Thyroid gland (tissue), 4 donors: ENCODE data around the gene MYCT1. TPM values are rescaled to one million over a fixed set of nuclear protein-coding genes. Genes with fewer than 3 reads are reported as not detected.
"Not testable (repeated sequence)": the region's sequence is repeated elsewhere in the genome, so short reads cannot be mapped to it uniquely, and the experiment has no call there.

Source experiments
- DNase-seq, 2 donors: peaks; one replicate each; pipeline ENCODE4 v3.0.0-alpha.2; 2019
- H3K27ac ChIP-seq, 3 donors: fragments of 200-600 bp; sonication (generic); 1 replicate in 2 of 3; 2 replicates in 1 of 3; pipeline ENCODE4 v1.5.1; 2016 to 2019; ENCODE audit warnings: mild to moderate bottlenecking in 1 of 3, moderate library complexity in 1 of 3
- H3K27me3 ChIP-seq: fragments of 200-600 bp; sonication (generic); one replicate; pipeline ENCODE4 v1.5.1; 2019
- H3K36me3 ChIP-seq, 2 donors: fragments of 200-600 bp; sonication (generic); one replicate each; pipeline ENCODE4 v1.5.1; 2016 to 2019
- H3K4me1 ChIP-seq, 2 donors: fragments of 200-600 bp; sonication (generic); one replicate each; pipeline ENCODE4 v1.5.1; 2017 to 2019
- H3K4me3 ChIP-seq, 3 donors: fragments of 200-600 bp; sonication (generic); replicated peaks in 1 of 3; 1 replicate in 2 of 3; 2 replicates in 1 of 3; pipeline ENCODE4 v1.5.1; 2016; ENCODE audit warnings: mild to moderate bottlenecking in 1 of 3
- H3K9me3 ChIP-seq: fragments of 200-600 bp; sonication (generic); one replicate; pipeline ENCODE4 v1.5.1; 2017
- POLR2A ChIP-seq, 2 donors: fragments of 450-650 bp; IDR thresholded peaks; one replicate each; pipeline ENCODE4 v1.6.1; 2017; ENCODE audit warnings: antibody characterized with exemption in 2 of 2, mild to moderate bottlenecking in 2 of 2, moderate library complexity in 1 of 2
- WGBS, 2 donors: methylation state at CpG; one replicate each; pipeline ENCODE4 v1.1.5; 2017; 5-methylcytosine and 5-hydroxymethylcytosine counted together
- intact Hi-C: fragments of 100-400 bp; cut with DNase I; formaldehyde crosslinking; loops from one replicate; pipeline ENCODE4 v1.15.1; 2023
- total RNA-seq, 4 donors: library from RNA; depleted of rRNA; stranded (reverse); fragments of >200 nt; gene quantifications; one replicate each; pipeline ENCODE4 v1.2.3, GENCODE V29; 2016
- TF ChIP-seq, protein P1 (sequence below), 6 experiments: fragments of 200-600 bp in 3 of 6; fragments of 450-650 bp in 3 of 6; sonication (generic) in 3 of 6; IDR thresholded peaks; one replicate each; pipeline ENCODE4 v1.5.1; 2016 to 2019; ENCODE audit warnings: antibody characterized with exemption in 6 of 6, mild to moderate bottlenecking in 2 of 6, inconsistent platforms in 1 of 6, moderate library complexity in 1 of 6

MYCT1 gene
- total RNA-seq, 4 donors from 2014 or later, result 12.0 to 26.2 (median 17.5) TPM

DNA sequence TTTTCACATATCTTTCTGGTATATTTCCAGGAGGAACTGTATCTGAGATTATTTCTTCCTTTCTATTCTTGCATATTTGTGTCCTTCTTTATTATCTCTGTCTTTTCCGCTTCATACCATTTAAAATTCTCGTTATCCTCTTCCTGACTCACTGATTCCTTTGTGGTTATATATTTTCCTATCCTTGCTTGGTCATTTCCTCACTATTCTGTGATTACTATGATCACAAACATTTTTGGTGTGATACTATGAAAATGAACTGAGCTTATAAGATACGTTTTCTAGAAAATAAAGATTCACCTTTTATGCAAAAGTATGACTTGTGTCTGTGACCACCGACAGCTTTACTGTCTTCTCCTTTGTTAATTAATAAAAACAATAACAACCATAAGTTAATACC is 26.5 kb upstream of the MYCT1 start:
- intact Hi-C loops, result no loop called here
- TF ChIP-seq, protein P1, sequence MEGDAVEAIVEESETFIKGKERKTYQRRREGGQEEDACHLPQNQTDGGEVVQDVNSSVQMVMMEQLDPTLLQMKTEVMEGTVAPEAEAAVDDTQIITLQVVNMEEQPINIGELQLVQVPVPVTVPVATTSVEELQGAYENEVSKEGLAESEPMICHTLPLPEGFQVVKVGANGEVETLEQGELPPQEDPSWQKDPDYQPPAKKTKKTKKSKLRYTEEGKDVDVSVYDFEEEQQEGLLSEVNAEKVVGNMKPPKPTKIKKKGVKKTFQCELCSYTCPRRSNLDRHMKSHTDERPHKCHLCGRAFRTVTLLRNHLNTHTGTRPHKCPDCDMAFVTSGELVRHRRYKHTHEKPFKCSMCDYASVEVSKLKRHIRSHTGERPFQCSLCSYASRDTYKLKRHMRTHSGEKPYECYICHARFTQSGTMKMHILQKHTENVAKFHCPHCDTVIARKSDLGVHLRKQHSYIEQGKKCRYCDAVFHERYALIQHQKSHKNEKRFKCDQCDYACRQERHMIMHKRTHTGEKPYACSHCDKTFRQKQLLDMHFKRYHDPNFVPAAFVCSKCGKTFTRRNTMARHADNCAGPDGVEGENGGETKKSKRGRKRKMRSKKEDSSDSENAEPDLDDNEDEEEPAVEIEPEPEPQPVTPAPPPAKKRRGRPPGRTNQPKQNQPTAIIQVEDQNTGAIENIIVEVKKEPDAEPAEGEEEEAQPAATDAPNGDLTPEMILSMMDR (IDR thresholded peaks at IDR 0.05), result no peak
- TF ChIP-seq POLR2A (IDR thresholded peaks at IDR 0.05), result no peak
- Histone ChIP-seq H3K9me3 (no peaks in the 10 kb centered on the region), H3K4me1 (no peaks in the 10 kb centered on the region), H3K27me3 (no peaks in the 10 kb centered on the region), H3K27ac (no peak overlapping the region), H3K4me3 (no peak overlapping the region), H3K36me3 (no peaks in the 10 kb centered on the region)
- no peak for DNase-seq
- 61 to 68% methylated on average over 4 of the region's 4 CpGs for WGBS, 2 donors

DNA sequence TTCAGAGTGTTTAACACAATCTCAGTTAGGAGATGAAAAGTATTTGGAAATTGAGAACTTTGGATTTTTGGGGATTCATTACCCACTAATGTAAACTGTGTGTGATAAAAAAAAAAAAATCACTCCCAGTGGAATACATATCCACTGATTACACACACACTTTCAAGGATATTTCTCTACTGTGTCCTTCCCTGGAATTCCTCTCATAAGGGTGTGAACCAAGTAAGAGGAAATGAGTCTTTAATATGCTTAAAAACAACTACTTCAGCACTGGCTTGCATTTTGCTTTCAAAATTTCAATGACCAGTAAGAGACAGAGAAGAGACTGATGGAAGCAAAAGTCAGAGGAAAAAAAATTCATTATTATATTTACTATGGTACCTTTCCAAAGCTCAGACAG is 24.5 kb upstream of the MYCT1 start:
- no peak for DNase-seq
- Histone ChIP-seq H3K27ac (no peak overlapping the region), H3K27me3 (no peaks in the 10 kb centered on the region), H3K4me1 (no peaks in the 10 kb centered on the region), H3K36me3 (no peaks in the 10 kb centered on the region), H3K4me3 (no peak overlapping the region), H3K9me3 (no peaks in the 10 kb centered on the region)
- intact Hi-C loops, result no loop called here
- TF ChIP-seq POLR2A (IDR thresholded peaks at IDR 0.05), result no peak
- TF ChIP-seq, protein P1 (IDR thresholded peaks at IDR 0.05), result no peak

DNA sequence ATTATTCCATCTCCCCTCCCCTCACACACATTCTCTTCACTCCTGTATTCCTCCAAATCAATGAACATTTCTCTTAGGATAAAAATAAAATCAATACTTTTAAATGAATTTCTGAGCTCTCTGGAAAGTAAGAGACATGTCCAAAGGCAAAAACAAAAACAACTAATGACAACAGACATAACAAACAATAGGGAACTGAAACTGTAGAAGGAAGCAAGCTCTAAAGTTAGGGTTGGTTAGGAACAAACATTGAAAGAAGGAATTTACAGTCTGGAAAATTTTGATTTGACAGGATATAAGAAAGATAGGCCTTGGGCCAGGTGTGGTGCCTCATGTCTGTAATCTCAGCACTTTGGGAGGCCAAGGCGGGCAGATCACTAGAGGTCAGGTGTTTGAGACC is 17.5 kb upstream of the MYCT1 start:
- Histone ChIP-seq H3K9me3 (no peaks in the 10 kb centered on the region), H3K4me3 (no peak overlapping the region), H3K27ac (no peak overlapping the region), H3K4me1 (no peaks in the 10 kb centered on the region), H3K27me3 (no peaks in the 10 kb centered on the region), H3K36me3 (no peaks in the 10 kb centered on the region)
- DNase-seq, result no peak
- 90 to 94% methylated on average over 1 of the region's 1 CpG for WGBS, 2 donors
- TF ChIP-seq POLR2A (IDR thresholded peaks at IDR 0.05), result no peak
- TF ChIP-seq, protein P1 (IDR thresholded peaks at IDR 0.05), result no peak
- intact Hi-C loops, result no loop called here

DNA sequence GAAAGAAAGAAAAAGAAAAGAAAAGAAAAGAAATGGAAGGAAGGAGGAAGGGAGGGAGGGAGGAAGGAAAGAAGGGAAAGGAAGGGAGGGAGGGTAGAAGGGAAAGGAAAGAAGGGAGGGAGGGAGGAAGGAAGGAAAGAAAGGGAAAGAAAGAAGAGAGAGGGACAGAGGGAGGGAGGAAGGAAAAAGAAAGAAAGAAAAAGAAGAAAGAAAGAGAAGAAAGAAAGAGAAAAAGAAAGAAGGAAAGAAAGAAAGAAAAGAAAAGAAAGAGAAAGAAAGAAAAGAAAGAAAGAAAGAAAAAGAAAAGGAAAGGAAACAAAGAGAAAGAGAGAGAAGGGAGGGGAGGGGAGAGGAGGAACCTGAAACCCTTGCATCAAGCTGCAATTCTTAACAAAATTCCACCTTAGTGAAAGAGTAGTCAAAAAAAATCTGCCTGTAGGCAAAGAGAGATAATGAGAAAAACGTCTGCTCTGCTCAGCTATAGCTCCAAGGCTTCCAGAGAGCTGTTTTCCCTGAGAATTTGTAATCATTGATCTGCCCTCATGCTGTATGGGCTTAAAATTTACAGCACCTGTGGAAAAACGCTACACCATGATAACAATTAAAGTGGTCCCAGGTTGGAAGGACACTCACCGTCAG is 16.7 kb upstream of the MYCT1 start:
- H3K27me3 ChIP-seq, result no peaks in the 10 kb centered on the region
- 42 to 50% methylated on average over 3 of the region's 3 CpGs for WGBS, 2 donors
- H3K27ac ChIP-seq, result no peak overlapping the region
- H3K4me3 ChIP-seq, result no peak overlapping the region
- DNase-seq, result no peak
- no peaks in the 10 kb centered on the region for H3K4me1 ChIP-seq
- H3K9me3 ChIP-seq, result no peaks in the 10 kb centered on the region
- TF ChIP-seq POLR2A (IDR thresholded peaks at IDR 0.05), result no peak
- TF ChIP-seq, protein P1 (IDR thresholded peaks at IDR 0.05), result no peak
- intact Hi-C loops, result no loop called here
- H3K36me3 ChIP-seq, result no peaks in the 10 kb centered on the region

DNA sequence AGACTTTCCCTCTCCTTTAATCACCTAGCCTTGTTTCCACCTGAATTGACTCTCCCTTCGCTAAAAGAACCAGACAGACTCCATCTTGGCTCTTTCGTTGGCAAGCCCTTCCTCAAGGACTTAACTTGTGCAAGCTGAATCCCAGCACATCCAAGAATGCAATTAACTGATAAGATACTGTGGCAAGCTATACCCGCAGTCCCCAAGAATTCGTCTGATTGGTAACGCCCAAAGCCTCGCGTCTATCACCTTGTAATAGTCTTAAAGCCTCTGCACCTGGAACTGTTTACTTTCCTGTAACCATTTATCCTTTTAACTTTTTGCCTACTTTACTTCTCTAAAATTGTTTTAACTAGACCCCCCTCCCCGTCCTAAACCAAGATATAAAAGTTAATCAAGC is 15.6 kb upstream of the MYCT1 start:
- 54 to 63% methylated on average over 8 of the region's 8 CpGs for WGBS, 2 donors
- DNase-seq, result no peak
- no peak overlapping the region for H3K27ac ChIP-seq
- TF ChIP-seq, protein P1 (IDR thresholded peaks at IDR 0.05), result no peak
- TF ChIP-seq POLR2A (IDR thresholded peaks at IDR 0.05), result no peak
- no peaks in the 10 kb centered on the region for H3K36me3 ChIP-seq
- no peaks in the 10 kb centered on the region for H3K27me3 ChIP-seq
- no peaks in the 10 kb centered on the region for H3K9me3 ChIP-seq
- H3K4me3 ChIP-seq, result no peak overlapping the region
- H3K4me1 ChIP-seq, result no peaks in the 10 kb centered on the region
- intact Hi-C loops, result no loop called here

DNA sequence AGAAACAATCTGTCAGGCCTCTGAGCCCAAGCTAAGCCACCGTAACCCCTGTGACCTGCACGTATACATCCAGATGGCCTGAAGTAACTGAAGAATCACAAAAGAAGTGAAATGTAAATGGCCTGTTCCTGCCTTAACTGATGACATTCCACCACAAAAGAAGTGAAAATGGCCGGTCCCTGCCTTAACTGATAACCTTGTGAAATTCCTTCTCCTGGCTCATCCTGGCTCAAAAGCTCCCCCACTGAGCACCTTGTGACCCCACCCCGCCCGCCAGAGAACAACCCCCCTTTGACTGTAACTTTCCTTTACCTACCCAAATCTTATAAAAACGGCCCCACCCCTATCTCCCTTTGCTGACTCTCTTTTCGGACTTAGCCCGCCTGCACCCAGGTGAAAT is 14.8 kb upstream of the MYCT1 start:
- H3K4me1 ChIP-seq, H3K27me3 ChIP-seq, H3K36me3 ChIP-seq, H3K9me3 ChIP-seq, H3K4me3 ChIP-seq, intact Hi-C loops, DNase-seq, H3K27ac ChIP-seq: not testable (repeated sequence)
- WGBS, 2 donors, result 53 to 63% methylated on average over 8 of the region's 8 CpGs
